Body of pancreas (tissue), 4 donors: ENCODE data around the gene IL17C. TPM values are rescaled to one million over a fixed set of nuclear protein-coding genes. Genes with fewer than 3 reads are reported as not detected.

ENCODE experiments used
- ATAC-seq: fragments of 150-250 bp; one replicate; pipeline ENCODE4 v1.9.1; 2016
- DNase-seq, 4 donors: peaks; one replicate each; pipeline ENCODE4 v3.0.0-alpha.2; 2019
- H3K27ac ChIP-seq, 4 donors: fragments of 200-600 bp; sonication (generic); 1 replicate in 3 of 4; 2 replicates in 1 of 4; pipeline versions ENCODE4 v1.5.1 to v1.6.1; 2016 to 2019; ENCODE audit warnings: mild to moderate bottlenecking in 1 of 4, mixed read lengths in 1 of 4, moderate library complexity in 1 of 4
- H3K27me3 ChIP-seq, 2 donors: fragments of 200-600 bp; sonication (generic); one replicate each; pipeline ENCODE4 v1.6.0; 2016; ENCODE audit warnings: mild to moderate bottlenecking in 1 of 2
- H3K36me3 ChIP-seq, 2 donors: fragments of 200-600 bp; sonication (generic); replicated peaks in 1 of 2; 2 replicates each; pipeline ENCODE4 v1.5.1; 2016; ENCODE audit warnings: low read depth in 2 of 2; ENCODE audit not compliant: insufficient read depth in 1 of 2
- H3K4me1 ChIP-seq: fragments of 200-600 bp; sonication (generic); one replicate; pipeline ENCODE4 v1.6.0; 2016
- H3K4me3 ChIP-seq, 2 donors: fragments of 200-600 bp; sonication (generic); 1 replicate in 1 of 2; 2 replicates in 1 of 2; pipeline ENCODE4 v1.5.1; 2016 to 2019
- H3K9me3 ChIP-seq, 3 donors: fragments of 200-600 bp; sonication (generic); 1 replicate in 2 of 3; 2 replicates in 1 of 3; pipeline ENCODE4 v1.5.1; 2016
- CTCF ChIP-seq, 7 experiments: fragments of 450-650 bp in 4 of 7; fragments of 200-600 bp in 3 of 7; sonication (generic) in 3 of 7; IDR thresholded peaks; one replicate each; pipeline ENCODE4 v1.5.1; 2016 to 2019; ENCODE audit warnings: antibody characterized with exemption in 7 of 7
- POLR2A ChIP-seq, 3 donors: fragments of 450-650 bp; IDR thresholded peaks; one replicate each; pipeline ENCODE4 v1.6.1; 2016; ENCODE audit warnings: antibody characterized with exemption in 3 of 3, mild to moderate bottlenecking in 2 of 3
- WGBS, 2 donors: methylation state at CpG; one replicate each; pipeline ENCODE4 v1.1.5; 2017; 5-methylcytosine and 5-hydroxymethylcytosine counted together
- intact Hi-C: fragments of 100-400 bp; cut with DNase I; formaldehyde crosslinking; loops from one replicate; pipeline ENCODE4 v1.15.1; 2023
- total RNA-seq, 2 donors: library from RNA; depleted of rRNA; stranded (reverse); fragments of >200 nt; gene quantifications; one replicate each; pipeline ENCODE4 v1.1.0, GENCODE V29; 2016

The IL17C gene
- not detected for total RNA-seq

GRCh38 chr16:88638323-88639230 lies at the start of gene IL17C:
IL17C (plus strand) TSS chr16:88638572; CDS start chr16:88638642, 70 bp downstream.
- no peak within 1 kb of the TSS for H3K27ac ChIP-seq
- H3K4me1 ChIP-seq = peaks cover 18% of the 10 kb centered on the region
- 21 to 32% methylated on average over 7 to 27 of the region's 27 CpGs for WGBS, 2 donors
- TF ChIP-seq POLR2A (IDR thresholded peaks at IDR 0.05) (no peak), CTCF (IDR thresholded peaks at IDR 0.05) (no peak)
- ATAC-seq = peak; percentile 80
- intact Hi-C loops = no loop called here
- no peaks in the 10 kb centered on the region for H3K36me3 ChIP-seq
- no peak within 1 kb of the TSS for H3K4me3 ChIP-seq
- peak; percentile 80 to 92 (median 88) for DNase-seq
- H3K27me3 ChIP-seq = no peaks in the 10 kb centered on the region
- H3K9me3 ChIP-seq = no peaks in the 10 kb centered on the region

GRCh38 chr16:88588754-88589153 lies 49.6 kb upstream of the IL17C start:
- 71 to 73% methylated on average over 6 of the region's 6 CpGs for WGBS, 2 donors
- intact Hi-C loops = no loop called here
- H3K36me3 ChIP-seq = peaks cover 0 to 14% of the 10 kb centered on the region in 2 donors
- no peak overlapping the region for H3K4me3 ChIP-seq
- H3K27me3 ChIP-seq = no peaks in the 10 kb centered on the region
- ATAC-seq = no peak
- TF ChIP-seq POLR2A (IDR thresholded peaks at IDR 0.05) = no peak
- TF ChIP-seq CTCF (IDR thresholded peaks at IDR 0.05) = no peak
- H3K27ac ChIP-seq = no peak overlapping the region
- H3K4me1 ChIP-seq = no peaks in the 10 kb centered on the region
- no peaks in the 10 kb centered on the region for H3K9me3 ChIP-seq
- no peak for DNase-seq

- 83 to 90% methylated on average over 11 of the region's 11 CpGs for WGBS, 2 donors
- no peaks in the 10 kb centered on the region for H3K9me3 ChIP-seq
- no peak overlapping the region for H3K4me3 ChIP-seq
- no peaks in the 10 kb centered on the region for H3K27me3 ChIP-seq
- H3K4me1 ChIP-seq = no peaks in the 10 kb centered on the region
- TF ChIP-seq CTCF (IDR thresholded peaks at IDR 0.05) = no peak
- TF ChIP-seq POLR2A (IDR thresholded peaks at IDR 0.05) = no peak
- intact Hi-C loops = no loop called here
- H3K36me3 ChIP-seq = peaks cover 0 to 14% of the 10 kb centered on the region in 2 donors
- no peak for ATAC-seq
- H3K27ac ChIP-seq = no peak overlapping the region
- no peak for DNase-seq
Measured at GRCh38 chr16:88589441-88589840, 48.9 kb upstream of the IL17C start.

- Histone ChIP-seq H3K4me1 (no peaks in the 10 kb centered on the region), H3K27me3 (no peaks in the 10 kb centered on the region), H3K4me3 (no peak overlapping the region), H3K36me3 (peaks cover 0 to 14% of the 10 kb centered on the region in 2 donors), H3K27ac (peak overlapping the region in 1 of 4 donors; percentile 38), H3K9me3 (no peaks in the 10 kb centered on the region)
- ATAC-seq (peak; percentile 52), DNase-seq (peak in 2 of 4 donors; percentile 24 to 77)
- intact Hi-C loops = no loop called here
- WGBS, 2 donors = 76 to 89% methylated on average over 10 of the region's 10 CpGs
- no peak for TF ChIP-seq CTCF (IDR thresholded peaks at IDR 0.05)
- TF ChIP-seq POLR2A (IDR thresholded peaks at IDR 0.05) = no peak
Measured at GRCh38 chr16:88591577-88592021, 46.8 kb upstream of the IL17C start.
